CD14-positive monocyte (primary cell): Measurements from ENCODE around the gene COL5A3. TPM values are rescaled to one million over a fixed set of nuclear protein-coding genes. Genes with fewer than 3 reads are reported as not detected.
"Not testable (repeated sequence)": the region's sequence is repeated elsewhere in the genome, so short reads cannot be mapped to it uniquely, and the experiment has no call there.

Experiments
- DNase-seq, 3 donors: peaks; one replicate each; pipeline ENCODE4 v3.0.0-alpha.2; 2011 to 2022
- H2AFZ ChIP-seq: 2 replicates; pipeline ENCODE4 v1.6.0; 2012; ENCODE audit warnings: mild to moderate bottlenecking, low read depth, low read length, inconsistent platforms; ENCODE audit not compliant: insufficient read depth, poor library complexity, severe bottlenecking
- H3K27ac ChIP-seq, 2 donors: 1 replicate in 1 of 2; 2 replicates in 1 of 2; pipeline ENCODE4 v1.5.1; 2012 to 2013; ENCODE audit warnings: low read length in 2 of 2, control low read depth in 1 of 2, inconsistent platforms in 1 of 2, low read depth in 1 of 2, mild to moderate bottlenecking in 1 of 2
- H3K27me3 ChIP-seq, 2 donors: one replicate each; pipeline versions ENCODE4 v1.6.0 to v1.6.1; 2011 to 2013; ENCODE audit warnings: low read length in 2 of 2; ENCODE audit not compliant: control insufficient read depth in 2 of 2, insufficient read depth in 2 of 2
- H3K36me3 ChIP-seq, 2 donors: replicated peaks in 1 of 2; 1 replicate in 1 of 2; 2 replicates in 1 of 2; pipeline versions ENCODE4 v1.5.1 to v1.6.1; 2012 to 2013; ENCODE audit warnings: low read length in 2 of 2, control low read depth in 1 of 2, inconsistent platforms in 1 of 2, mild to moderate bottlenecking in 1 of 2; ENCODE audit not compliant: insufficient read depth in 2 of 2, control insufficient read depth in 1 of 2
- H3K4me1 ChIP-seq, 2 donors: 1 replicate in 1 of 2; 2 replicates in 1 of 2; pipeline versions ENCODE4 v1.5.1 to v1.6.1; 2012 to 2013; ENCODE audit warnings: low read length in 2 of 2, control low read depth in 1 of 2, inconsistent platforms in 1 of 2, mild to moderate bottlenecking in 1 of 2, moderate library complexity in 1 of 2; ENCODE audit not compliant: insufficient read depth in 2 of 2, control insufficient read depth in 1 of 2
- H3K4me2 ChIP-seq: replicated peaks from 2 replicates; pipeline ENCODE3; 2012; ENCODE audit warnings: low read length, moderate library complexity, mild to moderate bottlenecking; ENCODE audit not compliant: poor library complexity, severe bottlenecking; ENCODE audit errors: extremely low read depth
- H3K4me3 ChIP-seq, 3 experiments: fragments of 200-600 bp in 1 of 3; sonication (generic) in 1 of 3; replicated peaks in 1 of 3; 1 replicate in 2 of 3; 2 replicates in 1 of 3; pipeline ENCODE4 v1.5.1; 2011 to 2013; ENCODE audit warnings: low read length in 3 of 3, mild to moderate bottlenecking in 3 of 3, control low read depth in 2 of 3, low read depth in 2 of 3, inconsistent platforms in 1 of 3, moderate library complexity in 1 of 3
- H3K79me2 ChIP-seq: 2 replicates; pipeline ENCODE4 v1.6.0; 2012; ENCODE audit warnings: mild to moderate bottlenecking, control low read depth, inconsistent platforms, low read length, moderate library complexity; ENCODE audit not compliant: insufficient read depth
- H3K9ac ChIP-seq: 2 replicates; pipeline ENCODE4 v1.6.0; 2017; ENCODE audit warnings: low read length, mild to moderate bottlenecking; ENCODE audit not compliant: insufficient read depth, poor library complexity, severe bottlenecking
- H3K9me3 ChIP-seq, 2 donors: replicated peaks in 1 of 2; 1 replicate in 1 of 2; 2 replicates in 1 of 2; pipeline versions ENCODE4 v1.5.1 to v1.6.1; 2012 to 2013; ENCODE audit warnings: low read length in 2 of 2, control low read depth in 1 of 2; ENCODE audit not compliant: control insufficient read depth in 1 of 2, insufficient read depth in 1 of 2
- H4K20me1 ChIP-seq: 2 replicates; pipeline ENCODE4 v1.6.0; 2012; ENCODE audit warnings: mild to moderate bottlenecking, low read length, control low read depth, moderate library complexity; ENCODE audit not compliant: insufficient read depth
- H3K27ac Mint-ChIP-seq, 7 donors: one replicate each; pipeline ENCODE4 v1.8.0; 2020; ENCODE audit warnings: mild to moderate bottlenecking in 7 of 7, mixed read lengths in 7 of 7, moderate library complexity in 6 of 7, inconsistent platforms in 2 of 7
- H3K27me3 Mint-ChIP-seq, 3 donors: one replicate each; pipeline ENCODE4 v1.8.0; 2021 to 2022; ENCODE audit warnings: low read depth in 3 of 3, mild to moderate bottlenecking in 3 of 3, mixed read lengths in 3 of 3, moderate library complexity in 3 of 3, inconsistent platforms in 1 of 3
- H3K36me3 Mint-ChIP-seq, 2 donors: one replicate each; pipeline ENCODE4 v1.8.0; 2020; ENCODE audit warnings: mixed read lengths in 2 of 2, inconsistent platforms in 1 of 2, mild to moderate bottlenecking in 1 of 2
- H3K4me1 Mint-ChIP-seq: one replicate; pipeline ENCODE4 v1.8.0; 2020; ENCODE audit warnings: mild to moderate bottlenecking, mixed read lengths
- H3K4me3 Mint-ChIP-seq, 2 donors: one replicate each; pipeline ENCODE4 v1.8.0; 2020; ENCODE audit warnings: mild to moderate bottlenecking in 2 of 2, mixed read lengths in 2 of 2, moderate library complexity in 1 of 2
- H3K9me3 Mint-ChIP-seq, 7 donors: one replicate each; pipeline ENCODE4 v1.8.0; 2020 to 2022; ENCODE audit warnings: mixed read lengths in 7 of 7, mild to moderate bottlenecking in 6 of 7, moderate library complexity in 6 of 7, inconsistent platforms in 2 of 7
- CTCF ChIP-seq: fragments of 200-600 bp; IDR thresholded peaks from one replicate; pipeline ENCODE4 v1.8.0; 2022; ENCODE audit warnings: antibody characterized with exemption, mild to moderate bottlenecking
- WGBS: methylation state at CpG from one replicate; pipeline ENCODE4 v1.1.5; 2013; ENCODE audit warnings: missing lambda C conversion rate; ENCODE audit not compliant: insufficient coverage; 5-methylcytosine and 5-hydroxymethylcytosine counted together
- intact Hi-C, 2 donors: fragments of 100-400 bp; cut with micrococcal nuclease; formaldehyde crosslinking; loops; one replicate each; pipeline versions ENCODE4 v1.15.0 to v1.15.1; 2023
- polyA plus RNA-seq, 3 donors: library from polyadenylated mRNA; depleted of rRNA in 1 of 3; unstranded in 2 of 3; stranded (reverse) in 1 of 3; fragments of 300-500 nt in 2 of 3; fragments of >200 nt in 1 of 3; fragmentation: Illumina TruSeq in 2 of 3; gene quantifications; 1 replicate in 2 of 3; 2 replicates in 1 of 3; pipeline ENCODE4 v1.2.3, GENCODE V29; 2012 to 2021

Gene COL5A3
- polyA plus RNA-seq, 3 donors, result not detected

GRCh38 chr19:10027158-10027997, 17.1 kb upstream of the COL5A3 start:
- H3K9me3 Mint-ChIP-seq, result peaks cover 0 to 2% (median 0%) of the 10 kb centered on the region in 7 donors
- H3K36me3 Mint-ChIP-seq, result no peaks in the 10 kb centered on the region
- Histone ChIP-seq H3K9me3 (no peaks in the 10 kb centered on the region), H3K9ac (no peak overlapping the region), H2AFZ (peak overlapping the region; percentile 29), H3K27ac (no peak overlapping the region), H3K4me1 (peaks cover 3 to 5% of the 10 kb centered on the region in 2 donors), H4K20me1 (no peaks in the 10 kb centered on the region), H3K27me3 (peaks cover 0 to 10% of the 10 kb centered on the region in 2 donors), H3K4me3 (peak overlapping the region in 1 of 3 experiments; percentile 39), H3K79me2 (no peaks in the 10 kb centered on the region), H3K36me3 (no peaks in the 10 kb centered on the region), H3K4me2 (peak overlapping the region; percentile 58)
- H3K27me3 Mint-ChIP-seq, result peaks cover 11 to 19% (median 14%) of the 10 kb centered on the region in 3 donors
- intact Hi-C loops, result loop anchor here (5.0 kb wide), 2 partner anchors 90 to 890 kb away; partner anchors contain the start of gene OLFM2 (in 1 of the 2)
- no peak overlapping the region for H3K27ac Mint-ChIP-seq
- peak; percentile 70 to 74 (median 72) for DNase-seq
- peak overlapping the region in 1 of 2 donors; percentile 27 for H3K4me3 Mint-ChIP-seq
- H3K4me1 Mint-ChIP-seq, result peaks cover 3% of the 10 kb centered on the region
- peak; percentile 92 for TF ChIP-seq CTCF
- 13% methylated on average over 26 of the region's 29 CpGs for WGBS

GRCh38 chr19:10026744-10027143, 16.4 kb upstream of the COL5A3 start:
- H3K36me3 Mint-ChIP-seq, result no peaks in the 10 kb centered on the region
- H3K27me3 ChIP-seq, result peaks cover 0 to 9% of the 10 kb centered on the region in 2 donors
- H3K9me3 Mint-ChIP-seq, result peaks cover 0 to 2% (median 0%) of the 10 kb centered on the region in 7 donors
- no peak overlapping the region for H3K9ac ChIP-seq
- H3K79me2 ChIP-seq, result no peaks in the 10 kb centered on the region
- H3K4me2 ChIP-seq, result no peak overlapping the region
- peaks cover 11 to 18% (median 16%) of the 10 kb centered on the region in 3 donors for H3K27me3 Mint-ChIP-seq
- H3K4me1 Mint-ChIP-seq, result peaks cover 3% of the 10 kb centered on the region
- DNase-seq, result no peak
- H3K4me3 Mint-ChIP-seq, result no peak overlapping the region
- H3K4me1 ChIP-seq, result peaks cover 3 to 5% of the 10 kb centered on the region in 2 donors
- H3K27ac Mint-ChIP-seq, result no peak overlapping the region
- no peak overlapping the region for H3K27ac ChIP-seq
- no peaks in the 10 kb centered on the region for H3K9me3 ChIP-seq
- H2AFZ ChIP-seq, result no peak overlapping the region
- intact Hi-C loops, result loop anchor here (5.0 kb wide), 2 partner anchors 89 to 889 kb away; partner anchors contain the start of gene OLFM2 (in 1 of the 2)
- TF ChIP-seq CTCF, result no peak
- H3K4me3 ChIP-seq, result no peak overlapping the region
- WGBS, result 100% methylated on average over 3 of the region's 3 CpGs
- no peaks in the 10 kb centered on the region for H3K36me3 ChIP-seq
- H4K20me1 ChIP-seq, result no peaks in the 10 kb centered on the region

- H3K36me3 ChIP-seq, H4K20me1 ChIP-seq, H3K79me2 ChIP-seq, DNase-seq, H3K9ac ChIP-seq, H2AFZ ChIP-seq, H3K27ac Mint-ChIP-seq, H3K4me2 ChIP-seq, H3K27me3 ChIP-seq, H3K4me3 Mint-ChIP-seq, H3K9me3 Mint-ChIP-seq, H3K4me1 ChIP-seq, H3K4me3 ChIP-seq, H3K27ac ChIP-seq, H3K9me3 ChIP-seq, H3K4me1 Mint-ChIP-seq, intact Hi-C loops, H3K36me3 Mint-ChIP-seq: not testable (repeated sequence)
- WGBS, result 83% methylated on average over 3 of the region's 5 CpGs
- H3K27me3 Mint-ChIP-seq, result peaks cover 13 to 25% (median 17%) of the 10 kb centered on the region in 3 donors
Observed at GRCh38 chr19:10023096-10023495, 12.8 kb upstream of the COL5A3 start.
